Measurements from ENCODE around the gene CLEC10A.
A peak's percentile ranks its signal among the peaks of the same experiment; 100 is the strongest.

The CLEC10A gene

GRCh38 chr17:7035591-7036368 is 44.3 kb downstream of the CLEC10A start, which contains the start of gene SLC16A13:
Gene SLC16A13, plus strand, starts transcription at chr17:7036015. Its CDS starts 368 bp downstream, at chr17:7036383.
- DNase-seq, result peak; percentile 81

GRCh38 chr17:7034955-7035590 is 45.0 kb downstream of the CLEC10A start:
- DNase-seq, result no peak

- peak; percentile 17 for DNase-seq
Measured at GRCh38 chr17:7029659-7030058, 50.4 kb downstream of the CLEC10A start.

GRCh38 chr17:7029096-7029495 is 51.0 kb downstream of the CLEC10A start:
- DNase-seq, result no peak

DNA sequence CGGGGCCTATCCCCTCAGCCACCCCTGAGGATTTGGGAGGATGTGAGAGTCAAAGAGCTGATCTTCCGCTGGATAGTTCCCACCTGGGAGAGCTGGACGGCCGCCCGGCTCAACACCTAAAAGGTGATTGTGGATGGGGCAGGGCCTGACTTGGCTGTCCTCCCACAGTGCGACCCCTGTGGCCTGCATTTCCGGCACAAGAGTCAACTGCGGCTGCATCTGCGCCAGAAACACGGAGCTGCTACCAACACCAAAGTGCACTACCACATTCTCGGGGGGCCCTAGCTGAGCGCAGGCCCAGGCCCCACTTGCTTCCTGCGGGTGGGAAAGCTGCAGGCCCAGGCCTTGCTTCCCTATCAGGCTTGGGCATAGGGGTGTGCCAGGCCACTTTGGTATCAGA is 52.7 kb downstream of the CLEC10A start:
- DNase-seq, result no peak

GRCh38 chr17:7026471-7027115 is 53.5 kb downstream of the CLEC10A start:
- DNase-seq, result no peak

DNA sequence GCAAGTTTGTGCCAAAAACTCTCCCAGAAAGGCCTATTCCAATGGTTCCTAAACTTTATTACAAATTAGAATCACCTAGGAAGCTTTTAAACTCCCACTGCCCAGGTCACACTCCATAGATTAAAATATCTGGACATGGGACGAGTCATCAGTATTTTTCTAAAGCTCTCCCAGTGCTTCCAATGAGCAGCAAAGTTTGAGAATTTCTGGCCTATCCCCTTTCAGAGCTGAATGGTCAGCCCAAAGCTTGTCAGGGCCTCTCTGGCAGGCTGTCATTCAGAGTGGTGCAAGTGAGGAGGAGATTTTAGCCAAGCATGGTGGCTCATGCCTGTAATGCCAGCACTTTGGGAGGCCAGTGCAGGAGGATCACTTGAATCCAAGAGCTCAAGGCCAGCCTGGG is 54.8 kb downstream of the CLEC10A start:
- DNase-seq, result no peak
